ENCODE measurements around the gene ZNF680.

DNA sequence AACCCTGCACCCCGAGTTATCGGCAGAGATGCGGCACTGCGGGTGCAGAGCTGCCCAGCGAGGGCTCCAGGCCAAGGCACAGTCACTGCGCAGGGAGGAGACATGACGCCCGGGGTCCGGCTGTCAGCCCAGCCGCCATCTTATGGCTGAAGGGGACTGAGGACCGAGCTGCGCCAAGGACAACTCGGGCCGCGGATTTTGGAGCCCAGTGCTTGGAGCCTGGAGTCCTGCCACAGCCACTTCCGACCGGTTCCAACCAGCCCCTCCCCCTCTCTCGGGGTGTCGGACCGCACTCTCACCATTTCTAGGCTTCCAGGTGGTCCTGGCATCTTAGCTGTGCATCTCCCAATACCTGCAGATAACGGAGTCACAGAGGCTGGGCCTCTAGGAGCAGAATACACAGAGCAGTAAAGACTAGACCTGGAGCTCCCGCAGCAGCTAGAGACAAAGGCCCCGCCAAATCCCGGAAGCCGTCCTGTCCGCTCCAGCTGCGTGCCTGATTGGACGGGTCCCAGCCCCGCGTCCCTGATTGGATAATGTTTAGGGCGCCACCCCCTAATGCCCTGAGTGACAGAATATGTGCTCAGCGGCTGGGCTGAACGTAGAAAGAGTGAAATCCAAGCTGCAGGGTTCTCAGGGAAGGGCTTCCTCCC lies at the start of gene ZNF680:
- no peak for TF ChIP-seq EZH2phosphoT487 (IDR thresholded peaks at IDR 0.05; ENCODE audit: borderline replicate concordance)
- TF ChIP-seq, protein P1, sequence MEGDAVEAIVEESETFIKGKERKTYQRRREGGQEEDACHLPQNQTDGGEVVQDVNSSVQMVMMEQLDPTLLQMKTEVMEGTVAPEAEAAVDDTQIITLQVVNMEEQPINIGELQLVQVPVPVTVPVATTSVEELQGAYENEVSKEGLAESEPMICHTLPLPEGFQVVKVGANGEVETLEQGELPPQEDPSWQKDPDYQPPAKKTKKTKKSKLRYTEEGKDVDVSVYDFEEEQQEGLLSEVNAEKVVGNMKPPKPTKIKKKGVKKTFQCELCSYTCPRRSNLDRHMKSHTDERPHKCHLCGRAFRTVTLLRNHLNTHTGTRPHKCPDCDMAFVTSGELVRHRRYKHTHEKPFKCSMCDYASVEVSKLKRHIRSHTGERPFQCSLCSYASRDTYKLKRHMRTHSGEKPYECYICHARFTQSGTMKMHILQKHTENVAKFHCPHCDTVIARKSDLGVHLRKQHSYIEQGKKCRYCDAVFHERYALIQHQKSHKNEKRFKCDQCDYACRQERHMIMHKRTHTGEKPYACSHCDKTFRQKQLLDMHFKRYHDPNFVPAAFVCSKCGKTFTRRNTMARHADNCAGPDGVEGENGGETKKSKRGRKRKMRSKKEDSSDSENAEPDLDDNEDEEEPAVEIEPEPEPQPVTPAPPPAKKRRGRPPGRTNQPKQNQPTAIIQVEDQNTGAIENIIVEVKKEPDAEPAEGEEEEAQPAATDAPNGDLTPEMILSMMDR (conservative IDR thresholded peaks at IDR 0.05; ENCODE audit: low read length) = no peak

Measured in Loucy (cell line).